HG02938 (cell line): ENCODE measurements around the gene CGREF1.

Experiments used
- ATAC-seq: cut with Tn5 transposase; IDR thresholded peaks from one replicate; pipeline ENCODE4 v1.9.1; 2021; ENCODE audit warnings: mild to moderate bottlenecking, moderate library complexity; ENCODE audit not compliant: unreplicated experiment

The CGREF1 gene, protein sequence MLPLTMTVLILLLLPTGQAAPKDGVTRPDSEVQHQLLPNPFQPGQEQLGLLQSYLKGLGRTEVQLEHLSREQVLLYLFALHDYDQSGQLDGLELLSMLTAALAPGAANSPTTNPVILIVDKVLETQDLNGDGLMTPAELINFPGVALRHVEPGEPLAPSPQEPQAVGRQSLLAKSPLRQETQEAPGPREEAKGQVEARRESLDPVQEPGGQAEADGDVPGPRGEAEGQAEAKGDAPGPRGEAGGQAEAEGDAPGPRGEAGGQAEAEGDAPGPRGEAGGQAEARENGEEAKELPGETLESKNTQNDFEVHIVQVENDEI

GRCh38 chr2:27118525-27119329, at the start of gene CGREF1:
Gene CGREF1, minus strand, starts transcription at chr2:27119128. Its CDS starts 14,762 bp downstream, at chr2:27104366.
- ATAC-seq: no peak

- ATAC-seq: no peak
These were observed 46.2 kb upstream of the CGREF1 start for GRCh38 chr2:27164960-27165763.

- no peak for ATAC-seq
These were observed 43.5 kb upstream of the CGREF1 start for GRCh38 chr2:27162151-27163121.

GRCh38 chr2:27160191-27160590, 41.3 kb upstream of the CGREF1 start:
- ATAC-seq: no peak

DNA sequence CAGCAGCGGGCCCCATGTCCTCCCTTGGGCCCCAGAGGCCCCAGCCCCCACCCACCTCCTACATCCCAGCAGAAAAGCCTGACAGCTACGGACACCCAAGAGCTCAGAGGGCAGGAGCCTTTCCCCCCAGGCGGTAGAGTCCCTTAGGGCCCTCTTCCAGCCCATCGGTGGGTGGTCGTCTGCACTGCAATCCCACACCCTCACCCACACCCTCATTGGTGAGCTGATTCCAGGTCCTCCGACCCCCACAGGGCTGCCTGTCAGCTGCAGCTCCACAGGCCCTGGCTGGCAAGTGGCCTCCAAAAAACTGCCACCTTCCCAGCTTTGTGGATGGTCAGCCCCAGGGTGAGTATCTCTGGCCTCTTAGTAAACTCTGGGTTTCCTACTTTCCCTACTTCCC, 40.3 kb upstream of the CGREF1 start:
- ATAC-seq: no peak

DNA sequence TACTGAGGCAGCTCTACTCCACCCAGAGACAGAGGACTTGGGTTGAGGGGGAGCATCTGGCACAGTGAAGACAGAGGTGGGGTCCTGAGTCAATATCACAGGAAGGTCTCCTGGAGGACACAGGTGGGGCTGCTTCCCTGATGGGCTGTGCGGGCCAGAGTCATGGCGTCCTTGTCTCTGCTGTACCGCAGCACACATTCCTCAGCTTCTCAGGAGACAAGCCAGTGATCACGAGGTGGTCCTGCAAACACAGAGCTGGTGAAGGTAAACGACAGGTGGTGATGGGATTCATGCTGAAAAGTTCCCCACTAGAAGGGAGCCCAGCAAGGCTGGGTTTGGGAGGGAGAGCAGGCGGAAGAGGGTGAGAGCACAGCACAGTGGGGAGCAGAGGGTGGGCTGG, 39.5 kb upstream of the CGREF1 start:
- no peak for ATAC-seq

GRCh38 chr2:27155069-27155520, 36.2 kb upstream of the CGREF1 start:
- no peak for ATAC-seq

DNA sequence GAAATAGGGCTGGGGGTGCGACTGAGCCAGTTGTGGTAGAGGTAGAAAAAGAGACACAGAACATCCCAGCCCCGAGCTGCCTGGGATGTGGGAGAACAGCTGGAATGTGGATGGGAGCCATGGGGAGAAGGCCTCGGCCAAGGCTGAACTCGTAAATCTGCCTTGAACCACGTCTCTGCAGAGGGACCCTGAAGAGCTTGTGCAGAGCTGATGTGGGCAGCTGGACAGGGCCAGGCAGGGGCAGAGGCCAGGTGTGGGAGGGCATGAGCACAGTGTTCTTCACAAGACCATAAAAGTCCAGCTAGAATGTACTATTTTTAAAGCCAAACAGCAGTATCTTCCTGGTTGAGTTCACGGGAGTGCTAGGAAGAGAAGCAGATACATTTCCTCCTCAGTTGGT, 35.6 kb upstream of the CGREF1 start:
- no peak for ATAC-seq

DNA sequence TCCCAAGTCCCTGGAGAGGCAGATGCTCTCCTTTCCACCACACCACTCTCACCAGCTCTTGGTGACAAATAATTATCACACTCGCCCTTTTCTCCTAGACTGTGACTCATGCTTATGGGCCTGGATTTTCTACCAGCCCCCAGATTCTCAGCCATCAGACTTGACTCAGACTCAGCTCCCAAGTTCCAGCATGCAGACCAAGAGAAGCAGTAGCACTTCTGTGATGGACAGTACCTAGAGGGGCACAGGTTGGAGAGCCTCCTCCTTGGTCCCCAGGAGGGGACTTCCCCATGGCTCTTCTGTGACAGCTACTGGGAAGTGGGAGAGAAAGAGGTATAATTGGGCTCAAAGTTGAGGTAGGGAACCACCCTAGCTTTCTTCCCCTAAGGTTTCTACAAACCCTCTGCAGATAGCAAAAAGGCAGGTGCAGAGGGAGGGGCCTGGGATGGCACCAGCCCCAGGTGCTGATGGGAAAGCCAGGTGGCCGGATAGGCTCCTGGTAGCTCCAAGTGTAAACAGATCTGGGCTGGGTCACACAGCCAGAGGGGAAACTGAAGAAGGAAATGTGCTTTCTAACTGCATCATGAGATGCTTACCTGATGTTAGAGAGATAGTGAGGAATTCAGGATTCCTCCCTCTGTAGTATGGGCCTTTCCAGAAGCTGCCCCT, 34.0 kb upstream of the CGREF1 start:
- ATAC-seq: no peak

GRCh38 chr2:27152102-27152795, 33.3 kb upstream of the CGREF1 start:
- ATAC-seq: no peak

- ATAC-seq: no peak
These were observed 31.8 kb upstream of the CGREF1 start for GRCh38 chr2:27150639-27151230.

- ATAC-seq: no peak
These were observed 30.9 kb upstream of the CGREF1 start for GRCh38 chr2:27149570-27150405.

- ATAC-seq: no peak
These were observed 30.0 kb upstream of the CGREF1 start, which contains the start of gene TCF23 for GRCh38 chr2:27148801-27149439. Gene TCF23, plus strand, starts transcription at chr2:27149004. Its CDS starts 130 bp downstream, at chr2:27149134.

DNA sequence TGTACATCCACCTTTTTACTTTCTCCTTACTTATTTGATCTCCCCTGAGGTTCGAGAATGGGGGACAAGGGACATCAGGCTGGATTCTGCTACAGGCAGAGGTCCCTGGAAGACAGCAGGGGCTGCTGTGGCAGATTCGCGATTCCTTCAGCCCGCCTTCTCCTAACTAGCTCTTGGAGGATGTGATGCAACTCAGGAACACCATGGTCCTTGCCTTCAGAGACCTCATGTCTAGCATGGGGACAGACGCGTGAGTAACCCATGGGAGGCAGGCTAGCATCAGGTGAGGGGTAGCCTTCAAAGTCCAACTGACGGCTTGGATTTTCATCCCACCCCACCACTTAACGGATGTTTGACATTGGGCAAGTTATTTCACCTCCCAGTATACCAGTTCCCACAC, 29.0 kb upstream of the CGREF1 start:
- ATAC-seq: no peak

- ATAC-seq: no peak
These were observed 26.8 kb upstream of the CGREF1 start for GRCh38 chr2:27145682-27146081.

DNA sequence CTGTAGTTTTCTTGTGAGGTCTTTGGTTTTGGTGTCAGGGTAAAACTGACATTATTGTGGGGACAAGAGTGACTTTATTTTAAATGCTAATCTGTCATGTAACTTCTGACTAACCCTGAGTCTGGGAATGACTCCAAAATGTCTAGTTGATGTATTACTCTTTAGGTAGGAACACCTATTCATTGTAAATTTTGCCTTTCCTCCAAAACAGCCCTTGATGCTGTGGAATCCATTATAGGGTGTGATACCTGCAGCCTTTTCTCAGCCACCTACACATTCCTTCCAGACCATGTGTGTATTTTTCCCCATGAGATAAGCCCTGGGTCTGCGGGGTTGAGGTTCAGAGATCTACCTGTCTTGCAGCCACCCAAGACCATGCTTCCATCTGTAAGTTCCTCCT, 24.4 kb upstream of the CGREF1 start:
- ATAC-seq: no peak

- ATAC-seq: no peak
These were observed 20.4 kb upstream of the CGREF1 start, which contains the start of gene PRR30 for GRCh38 chr2:27139310-27139709. Gene PRR30, minus strand, starts transcription at chr2:27139410. Its CDS starts 1,081 bp downstream, at chr2:27138329.
